ENCODE results near the gene GABARAPL1.

GABARAPL1 gene

GRCh38 chr12:10272467-10272866 is 59.8 kb downstream of the GABARAPL1 start:
- TF ChIP-seq, protein P1, sequence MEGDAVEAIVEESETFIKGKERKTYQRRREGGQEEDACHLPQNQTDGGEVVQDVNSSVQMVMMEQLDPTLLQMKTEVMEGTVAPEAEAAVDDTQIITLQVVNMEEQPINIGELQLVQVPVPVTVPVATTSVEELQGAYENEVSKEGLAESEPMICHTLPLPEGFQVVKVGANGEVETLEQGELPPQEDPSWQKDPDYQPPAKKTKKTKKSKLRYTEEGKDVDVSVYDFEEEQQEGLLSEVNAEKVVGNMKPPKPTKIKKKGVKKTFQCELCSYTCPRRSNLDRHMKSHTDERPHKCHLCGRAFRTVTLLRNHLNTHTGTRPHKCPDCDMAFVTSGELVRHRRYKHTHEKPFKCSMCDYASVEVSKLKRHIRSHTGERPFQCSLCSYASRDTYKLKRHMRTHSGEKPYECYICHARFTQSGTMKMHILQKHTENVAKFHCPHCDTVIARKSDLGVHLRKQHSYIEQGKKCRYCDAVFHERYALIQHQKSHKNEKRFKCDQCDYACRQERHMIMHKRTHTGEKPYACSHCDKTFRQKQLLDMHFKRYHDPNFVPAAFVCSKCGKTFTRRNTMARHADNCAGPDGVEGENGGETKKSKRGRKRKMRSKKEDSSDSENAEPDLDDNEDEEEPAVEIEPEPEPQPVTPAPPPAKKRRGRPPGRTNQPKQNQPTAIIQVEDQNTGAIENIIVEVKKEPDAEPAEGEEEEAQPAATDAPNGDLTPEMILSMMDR (IDR thresholded peaks at IDR 0.05; ENCODE audit: insufficient read depth, missing control alignments) = no peak
- FAIRE-seq (no peak), DNase-seq (ENCODE audit: insufficient read length, low spot score) (no peak)

Data from D721Med (cell line).